IPS-NIHi11 (cell line): ENCODE data around the gene CETN1.
A peak's percentile ranks its signal among the peaks of the same experiment; 100 is the strongest.

Source experiments
- DNase-seq: peaks from one replicate; pipeline ENCODE4 v3.0.0; 2012; ENCODE audit warnings: mixed read lengths, low spot score

The CETN1 gene

DNA sequence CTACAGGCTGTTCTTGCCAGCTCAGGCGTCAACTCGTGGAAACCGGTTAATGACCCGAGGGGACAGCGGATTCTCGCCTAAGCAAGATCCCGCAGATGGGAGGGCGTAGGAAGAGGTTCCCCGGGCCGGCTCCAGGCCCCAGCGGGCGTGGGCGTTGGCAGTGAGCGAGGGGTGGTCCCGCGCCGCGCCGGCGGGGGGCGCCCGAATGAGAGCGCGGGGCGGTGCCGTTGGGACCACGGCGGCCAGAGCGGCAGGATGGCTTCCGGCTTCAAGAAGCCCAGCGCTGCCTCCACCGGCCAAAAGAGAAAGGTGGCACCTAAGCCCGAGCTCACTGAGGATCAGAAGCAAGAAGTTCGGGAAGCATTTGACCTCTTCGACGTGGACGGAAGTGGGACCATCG lies at the start of gene CETN1:
TSS of gene CETN1 (plus strand) at position 227 of the 400 bp plus-strand sequence. CDS start at position 256, 29 bp downstream.
- DNase-seq, result no peak

DNA sequence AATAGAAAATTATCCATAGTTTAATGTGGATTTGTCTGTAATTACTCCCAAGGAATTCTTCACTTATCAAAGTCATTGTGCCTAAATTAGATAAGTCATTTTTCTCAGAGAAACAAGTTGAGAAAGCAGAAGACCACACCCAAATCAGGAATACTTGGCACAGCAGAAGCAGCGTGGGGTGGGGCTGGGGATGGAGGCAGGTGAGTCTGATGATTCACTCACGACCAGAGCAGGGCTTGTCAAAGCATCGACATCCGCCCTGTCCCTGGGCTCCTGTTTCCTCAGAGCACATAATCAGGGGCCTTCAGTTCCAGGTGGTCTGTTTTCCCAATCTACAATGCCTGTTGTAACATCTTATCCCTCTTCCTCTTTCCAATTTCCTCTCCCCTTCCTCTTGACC lies 48.2 kb upstream of the CETN1 start:
- no peak for DNase-seq

- no peak for DNase-seq
Observed at GRCh38 chr18:532632-533031, 47.5 kb upstream of the CETN1 start.

DNA sequence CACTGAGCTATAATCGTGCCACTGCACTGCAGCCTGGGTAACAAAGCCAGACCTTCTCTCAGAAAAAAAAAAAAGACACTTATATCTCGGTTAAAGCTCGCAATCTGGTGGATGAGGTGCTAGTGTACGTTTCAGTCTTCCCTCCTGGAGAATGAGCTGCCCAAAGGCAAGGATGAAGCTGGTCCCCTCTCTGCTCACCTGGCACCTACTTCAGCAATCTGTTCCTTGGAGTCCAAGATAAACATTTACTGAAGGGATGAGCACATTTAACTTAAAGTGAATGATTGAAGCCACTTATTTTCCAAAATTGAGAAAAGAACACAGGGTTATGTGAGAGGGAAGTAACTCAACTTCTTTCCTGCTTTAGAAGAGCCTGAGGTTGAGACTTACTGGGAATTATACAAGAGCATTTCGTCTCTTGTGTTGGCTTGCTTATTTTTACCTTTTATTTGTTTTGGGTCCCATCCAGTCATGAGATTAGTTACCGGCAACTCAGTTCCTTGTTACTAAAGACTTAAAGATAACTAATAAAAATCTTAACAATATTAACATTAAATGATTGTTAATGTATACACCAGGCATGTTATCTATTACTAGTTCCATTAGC lies 46.1 kb upstream of the CETN1 start:
- no peak for DNase-seq

- DNase-seq, result no peak
Observed at GRCh38 chr18:543447-544078, 36.6 kb upstream of the CETN1 start.

- DNase-seq, result no peak
Observed at GRCh38 chr18:549967-550366, 30.2 kb upstream of the CETN1 start.

DNA sequence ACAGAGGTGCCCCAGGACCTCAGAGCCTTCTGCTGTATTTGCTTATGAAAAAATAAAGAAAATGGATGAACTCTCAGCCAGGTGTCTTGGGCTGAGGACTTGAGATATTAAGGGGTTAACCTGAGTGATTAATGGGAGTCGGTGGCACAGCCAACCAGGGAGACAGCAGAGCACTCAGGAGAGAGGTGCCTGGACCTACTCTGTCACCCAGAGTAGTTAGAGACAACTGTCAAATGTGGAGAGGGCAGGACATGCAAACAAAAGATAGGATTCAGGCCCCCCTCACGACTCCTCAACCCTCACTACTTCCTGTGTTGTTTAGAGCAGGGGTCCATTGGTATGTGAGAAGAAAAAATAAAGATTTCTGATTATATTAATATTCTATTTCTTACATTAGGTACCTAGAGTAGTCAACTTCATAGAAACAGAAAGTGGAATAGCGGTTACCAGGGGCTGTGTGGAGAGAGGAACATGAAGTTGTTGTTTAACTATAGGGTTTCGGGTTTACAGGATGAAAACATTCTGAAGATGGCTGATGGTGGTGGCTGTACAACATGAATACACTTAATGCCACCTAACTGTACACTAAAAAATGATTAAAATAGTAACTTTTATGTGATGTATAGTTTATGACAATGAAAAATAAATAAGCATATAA lies 28.6 kb upstream of the CETN1 start:
- no peak for DNase-seq

DNA sequence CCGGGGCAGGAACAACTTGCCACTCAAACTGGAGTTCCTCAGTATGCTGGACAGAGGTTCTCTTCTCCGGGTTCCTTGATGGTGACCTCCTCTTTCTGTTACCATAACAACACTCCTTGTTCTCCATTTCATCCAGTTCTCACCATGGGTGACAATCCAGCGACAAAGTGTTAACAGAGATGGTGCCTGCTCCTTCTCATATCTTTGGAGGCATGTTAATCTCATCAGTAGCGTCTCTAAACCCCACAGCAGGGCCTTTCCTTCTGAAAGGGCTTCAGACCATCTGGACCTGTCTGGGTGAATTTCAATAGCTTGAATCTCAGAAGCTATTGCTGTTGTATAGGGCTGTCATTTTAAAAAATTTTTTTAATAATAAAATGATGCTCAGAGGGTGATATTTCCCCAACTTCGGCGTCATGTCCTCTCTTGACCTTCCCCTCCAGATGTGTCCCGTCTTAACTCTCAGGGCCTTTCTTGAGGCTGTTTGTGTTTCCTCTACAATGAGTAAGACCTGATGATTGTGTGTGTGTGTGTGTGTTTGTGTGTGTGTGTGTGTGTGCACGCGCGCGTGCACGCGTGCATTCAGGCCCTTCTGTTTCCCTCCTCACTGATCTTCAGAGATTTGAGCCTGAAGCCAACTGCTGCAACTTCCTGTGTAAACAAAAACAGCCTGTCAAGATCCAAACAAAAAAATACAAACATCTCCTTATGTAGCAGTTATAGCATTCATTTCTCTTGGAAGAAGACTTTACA lies 24.3 kb upstream of the CETN1 start:
- no peak for DNase-seq

DNA sequence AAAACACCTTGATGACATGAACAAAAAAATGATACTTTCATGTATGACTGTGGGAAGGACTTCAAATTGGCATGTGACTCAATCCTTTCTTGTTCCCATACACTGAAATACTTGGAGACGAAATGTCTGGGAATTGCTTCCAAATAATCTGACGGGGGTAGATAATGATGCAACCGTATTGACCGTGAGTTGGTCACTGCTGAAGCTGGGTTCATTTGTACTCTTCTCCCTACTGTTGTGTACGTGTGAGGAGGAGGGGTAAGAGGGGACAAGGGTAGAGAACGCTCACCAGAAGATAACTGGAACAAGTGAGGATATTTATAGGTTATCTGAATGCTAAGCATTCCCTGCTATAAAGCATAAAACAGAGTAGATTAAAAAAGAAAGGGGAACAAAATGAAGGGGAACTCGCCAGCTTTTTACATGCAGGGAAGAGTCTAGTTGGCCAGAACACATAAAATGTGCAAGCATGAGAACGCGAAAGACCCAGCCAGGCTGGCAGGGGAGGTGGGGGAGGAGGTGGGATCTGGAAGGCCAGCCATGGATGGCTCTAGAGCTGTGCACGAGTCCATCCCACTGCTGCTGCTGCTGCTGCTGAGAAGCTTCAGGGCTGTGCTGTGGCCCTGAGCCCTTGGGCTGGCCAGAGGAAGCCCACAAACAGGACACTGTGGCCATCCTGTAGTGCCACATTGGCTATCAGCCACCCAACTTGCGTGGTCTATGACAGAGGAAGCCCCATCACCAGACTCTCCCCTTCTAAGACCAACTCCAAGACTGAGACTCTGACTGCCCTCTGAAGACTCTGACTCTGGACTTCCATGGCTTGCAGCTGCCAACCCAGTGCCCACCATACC lies 15.2 kb upstream of the CETN1 start:
- DNase-seq, result no peak

- DNase-seq, result no peak
Observed at GRCh38 chr18:565562-566061, 14.6 kb upstream of the CETN1 start.

DNA sequence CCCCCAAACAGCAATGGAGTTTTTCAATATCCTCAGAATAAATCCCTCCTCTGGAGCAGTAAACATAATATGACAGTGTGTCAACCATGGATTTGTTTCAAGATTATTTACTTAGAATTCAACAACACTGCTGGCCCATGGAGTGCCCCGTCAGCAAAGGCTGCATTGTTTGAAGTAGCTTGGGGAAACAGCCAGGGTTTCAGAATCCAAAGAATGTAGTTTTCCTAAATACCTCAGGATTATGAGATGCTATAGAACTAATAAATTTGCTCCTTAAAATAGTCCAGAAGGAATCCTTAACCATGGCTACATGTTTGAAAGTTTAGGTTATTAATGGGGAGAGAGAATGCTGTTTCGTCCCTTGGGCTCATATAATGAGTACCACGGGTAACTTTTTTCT lies 13.1 kb upstream of the CETN1 start:
- DNase-seq, result no peak

DNA sequence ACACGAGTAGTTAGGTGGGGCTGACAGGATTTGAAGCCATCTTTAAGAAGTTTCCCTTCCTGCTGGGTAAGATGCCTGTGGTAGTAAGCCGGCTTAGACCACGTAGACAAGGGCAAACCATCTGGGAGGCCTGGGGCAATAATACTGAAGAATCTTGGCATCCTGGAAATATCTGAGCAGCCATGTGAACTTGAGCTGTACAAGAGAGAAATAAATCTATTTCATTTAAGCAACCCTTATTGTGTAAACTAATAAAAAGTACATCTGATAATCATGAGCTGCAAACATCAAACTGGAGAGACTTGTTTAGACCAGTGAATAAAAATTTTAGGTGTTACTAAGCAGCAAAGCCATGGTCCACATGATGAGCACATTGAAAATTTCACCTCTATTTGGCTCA lies 11.4 kb upstream of the CETN1 start:
- no peak for DNase-seq

DNA sequence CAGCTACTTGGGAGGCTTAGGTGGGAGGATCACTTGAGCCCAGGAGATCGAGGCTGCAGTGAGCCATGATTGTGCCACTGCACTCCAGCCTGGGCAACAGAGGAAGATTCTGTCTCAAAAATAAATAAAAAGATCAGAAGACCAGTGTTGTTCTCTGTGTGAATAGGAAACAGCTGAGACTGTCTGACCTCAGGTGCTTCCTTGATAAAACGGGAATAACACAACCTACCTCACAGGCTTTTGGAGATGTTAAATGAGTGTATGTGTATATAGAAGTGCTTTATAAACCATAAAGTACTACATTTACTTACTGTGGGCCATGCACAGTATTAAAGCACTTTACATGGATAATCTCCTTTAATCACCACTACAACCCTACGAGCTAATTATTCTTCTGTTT lies 9.9 kb upstream of the CETN1 start:
- no peak for DNase-seq

GRCh38 chr18:570697-571096 lies 9.5 kb upstream of the CETN1 start:
- DNase-seq, result no peak

DNA sequence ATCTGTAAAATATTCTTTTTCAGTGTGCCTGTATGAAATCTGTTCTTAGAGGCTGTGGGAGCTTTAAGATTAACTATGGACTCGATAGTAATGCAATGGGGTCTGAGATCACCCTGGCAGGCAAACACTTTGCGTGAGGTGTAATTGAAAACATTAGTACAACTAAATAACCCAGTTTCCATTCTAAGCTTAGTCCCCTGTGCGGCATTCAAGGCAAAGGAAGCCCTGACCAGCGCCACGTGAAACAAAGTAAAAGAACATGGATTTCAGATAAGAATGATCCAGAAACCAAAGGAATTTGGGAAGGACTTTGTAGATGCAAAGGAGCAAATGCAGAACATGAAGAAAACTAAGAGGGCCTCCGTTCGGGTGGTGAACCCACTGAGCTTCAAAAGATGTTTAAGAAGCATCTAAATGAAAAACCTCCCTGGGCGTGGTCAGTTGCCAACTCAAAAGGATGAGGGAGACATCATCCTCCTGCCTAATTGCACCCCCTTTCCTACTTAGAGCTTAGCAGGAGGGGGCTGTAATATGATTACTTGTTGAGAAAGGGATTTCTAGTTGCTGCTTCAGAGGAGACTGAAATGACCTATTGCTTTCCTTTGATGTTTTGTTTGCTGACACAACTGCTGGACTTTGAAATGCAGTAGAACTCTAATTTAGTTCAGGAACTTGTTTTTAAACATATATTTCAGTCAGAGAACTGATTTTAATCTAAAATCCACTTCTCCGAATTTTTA lies 7.9 kb upstream of the CETN1 start:
- no peak for DNase-seq

- DNase-seq, result no peak
Observed at GRCh38 chr18:572831-573289, 7.3 kb upstream of the CETN1 start.

DNA sequence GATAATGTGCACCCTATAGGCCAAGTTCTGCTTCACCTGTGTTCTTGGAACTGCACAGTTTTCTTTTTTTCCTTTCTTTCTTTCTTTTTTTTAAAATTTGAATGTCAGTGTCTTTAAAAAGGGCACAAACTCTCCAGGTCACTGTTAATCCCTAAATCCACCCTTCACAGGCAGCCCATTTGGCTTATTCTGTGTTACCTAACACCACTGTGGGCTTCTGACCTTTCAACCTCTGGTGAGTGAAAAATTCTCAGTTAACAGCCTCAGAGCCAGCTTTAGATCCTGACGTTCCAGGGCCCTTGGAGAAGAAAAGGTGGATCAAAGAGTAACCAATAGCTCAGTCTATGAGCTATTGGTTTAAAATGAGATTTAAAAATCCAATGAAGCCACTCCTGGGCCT lies 6.8 kb upstream of the CETN1 start:
- no peak for DNase-seq

GRCh38 chr18:574149-574860 lies 5.9 kb upstream of the CETN1 start:
- DNase-seq, result no peak

DNA sequence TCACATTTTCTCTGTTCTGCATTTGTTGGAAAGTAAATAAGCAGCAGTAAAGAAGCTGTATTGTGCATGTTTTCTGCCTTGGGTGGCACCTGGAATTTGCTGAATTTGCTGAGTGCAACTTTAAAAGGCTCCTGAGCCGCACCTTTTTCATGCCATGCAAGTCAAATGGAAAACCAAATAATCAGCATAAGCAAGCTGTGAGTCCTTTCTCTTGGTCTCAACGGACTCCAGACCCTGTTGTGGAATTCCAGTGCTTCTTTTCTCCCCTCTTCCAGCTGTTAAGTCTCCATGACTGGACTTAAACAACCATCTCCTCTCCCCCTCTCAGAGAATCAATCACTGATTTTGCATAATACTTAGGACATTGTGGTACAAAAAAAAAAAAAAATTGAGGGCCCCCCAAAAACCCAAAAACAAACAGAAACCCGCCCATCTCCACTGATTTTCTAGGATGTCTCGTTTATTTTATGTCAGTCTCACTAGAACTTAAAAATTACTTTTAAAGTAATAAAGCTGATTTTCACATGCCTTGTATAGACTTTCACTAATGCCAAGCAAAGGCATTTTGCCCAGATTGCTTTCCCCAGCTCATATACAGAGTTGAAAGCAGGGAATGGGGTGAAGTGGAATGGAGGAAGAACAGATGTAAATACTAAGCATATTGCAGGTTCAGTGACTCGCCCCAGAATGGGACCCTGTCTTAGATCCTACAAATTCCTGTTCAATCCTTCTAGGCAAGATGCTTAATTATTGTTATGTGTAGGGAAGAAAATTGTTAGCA lies 5.1 kb upstream of the CETN1 start:
- peak; percentile 16 for DNase-seq
